Activated CD4-positive, CD25-positive, alpha-beta regulatory T cell treated with anti-CD3 and anti-CD28 coated beads, Interleukin-2, amount 50 U/mL, for 16 hours (primary cell): Measurements from ENCODE around the gene CYP2C19.
"Not testable (repeated sequence)": the region's sequence is repeated elsewhere in the genome, so short reads cannot be mapped to it uniquely, and the experiment has no call there.

Experiments used
- DNase-seq: peaks from one replicate; pipeline ENCODE4 v3.0.0-alpha.2; 2020; ENCODE audit warnings: low read depth, low spot score

Gene CYP2C19

GRCh38 chr10:94879214-94879613 is 116.7 kb downstream of the CYP2C19 start:
- DNase-seq, result no peak

GRCh38 chr10:94889123-94889522 is 126.6 kb downstream of the CYP2C19 start:
- DNase-seq, result no peak

GRCh38 chr10:94890264-94891022 is 128.0 kb downstream of the CYP2C19 start:
- DNase-seq, result no peak

- not testable (repeated sequence) for DNase-seq
Measured at GRCh38 chr10:94898414-94898813, 135.9 kb downstream of the CYP2C19 start.

- no peak for DNase-seq
Measured at GRCh38 chr10:94902080-94902479, 139.6 kb downstream of the CYP2C19 start.

- DNase-seq, result no peak
Measured at GRCh38 chr10:94902570-94902969, 140.1 kb downstream of the CYP2C19 start.
